GM19193 (cell line): ENCODE data around the gene DPRX.

Experiments
- POLR2A ChIP-seq: IDR thresholded peaks from 4 replicates; pipeline ENCODE4 v1.6.1; 2011; ENCODE audit not compliant: insufficient read depth, insufficient read length; ENCODE audit errors: extremely low read depth

DPRX gene

GRCh38 chr19:53631949-53632407 is at the start of gene DPRX:
DPRX (plus strand) TSS chr19:53631999; CDS start chr19:53632107, 108 bp downstream.
- no peak for TF ChIP-seq POLR2A

- no peak for TF ChIP-seq POLR2A
Observed at GRCh38 chr19:53583181-53583580, 48.6 kb upstream of the DPRX start.

- TF ChIP-seq POLR2A = no peak
Observed at GRCh38 chr19:53586277-53586691, 45.5 kb upstream of the DPRX start.

- no peak for TF ChIP-seq POLR2A
Observed at GRCh38 chr19:53594811-53595509, 36.8 kb upstream of the DPRX start.

GRCh38 chr19:53595510-53595867 is 36.3 kb upstream of the DPRX start:
- TF ChIP-seq POLR2A = no peak

GRCh38 chr19:53596056-53596455 is 35.7 kb upstream of the DPRX start:
- no peak for TF ChIP-seq POLR2A

- TF ChIP-seq POLR2A = no peak
Observed at GRCh38 chr19:53597023-53597422, 34.8 kb upstream of the DPRX start.

GRCh38 chr19:53598361-53598760 is 33.4 kb upstream of the DPRX start:
- no peak for TF ChIP-seq POLR2A

GRCh38 chr19:53600217-53600616 is 31.6 kb upstream of the DPRX start:
- no peak for TF ChIP-seq POLR2A

- TF ChIP-seq POLR2A = no peak
Observed at GRCh38 chr19:53606031-53606430, 25.8 kb upstream of the DPRX start.

- no peak for TF ChIP-seq POLR2A
Observed at GRCh38 chr19:53608381-53608780, 23.4 kb upstream of the DPRX start.

GRCh38 chr19:53612762-53613526 is 18.9 kb upstream of the DPRX start:
- TF ChIP-seq POLR2A = no peak

- TF ChIP-seq POLR2A = no peak
Observed at GRCh38 chr19:53621885-53622740, 9.7 kb upstream of the DPRX start.

GRCh38 chr19:53624771-53625545 is 6.8 kb upstream of the DPRX start:
- TF ChIP-seq POLR2A = no peak
